NCI-H774 (cell line): ENCODE data around the gene DZIP1L.
A peak's percentile ranks its signal among the peaks of the same experiment; 100 is the strongest.

Source experiments
- DNase-seq: peaks from one replicate; lab custom pipeline; 2025; lab: John Stamatoyannopoulos, UW

DZIP1L gene

DNA sequence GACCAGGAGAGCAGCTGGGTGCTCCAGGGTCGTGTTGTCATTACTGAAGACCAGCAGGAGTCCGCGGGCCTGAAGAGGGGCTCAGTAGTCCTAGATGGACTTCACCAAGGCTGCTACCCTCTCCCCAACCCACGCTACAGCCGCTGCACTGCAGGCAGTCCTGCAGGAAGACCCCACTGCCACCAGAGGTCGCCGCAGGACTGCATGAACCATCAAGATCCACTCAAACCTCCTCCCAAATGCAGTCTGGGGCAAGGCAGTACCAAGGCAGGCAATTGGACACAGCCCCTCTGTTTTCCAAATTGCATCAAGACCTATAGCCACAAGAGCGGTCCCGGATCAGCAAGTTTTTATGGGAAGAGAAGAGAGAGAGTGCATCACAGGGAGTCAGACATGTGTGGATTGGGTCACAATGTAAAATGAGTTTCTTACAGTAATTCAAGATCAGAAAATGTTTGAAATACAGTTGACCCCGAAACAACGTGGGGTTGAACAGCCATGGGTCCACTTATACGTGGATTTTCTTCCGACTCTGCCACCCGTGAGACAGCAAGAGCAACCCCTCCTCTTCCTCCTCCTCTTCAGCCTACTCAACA lies 46.7 kb downstream of the DZIP1L start:
- DNase-seq = peak; percentile 32

DNA sequence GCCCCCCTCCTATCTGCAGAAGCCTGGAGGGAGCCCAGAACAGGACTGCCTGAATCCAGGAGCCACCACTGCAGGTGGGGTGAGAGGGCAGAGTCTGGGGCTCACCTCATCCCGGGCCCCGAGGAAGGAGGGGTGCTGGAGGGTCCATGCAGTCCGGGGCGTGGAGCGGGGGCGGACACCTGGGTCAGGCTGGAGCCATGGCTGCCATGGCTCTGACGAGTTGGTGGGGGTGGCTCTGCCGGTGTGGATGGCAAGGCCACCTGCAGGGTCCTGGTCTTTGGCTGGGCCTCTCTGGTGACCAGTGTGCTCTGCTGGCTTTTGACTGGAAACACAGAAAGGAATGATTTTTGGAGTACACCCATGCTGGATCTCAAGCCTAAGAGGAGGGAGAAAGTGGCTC lies 47.4 kb downstream of the DZIP1L start:
- no peak for DNase-seq

DNA sequence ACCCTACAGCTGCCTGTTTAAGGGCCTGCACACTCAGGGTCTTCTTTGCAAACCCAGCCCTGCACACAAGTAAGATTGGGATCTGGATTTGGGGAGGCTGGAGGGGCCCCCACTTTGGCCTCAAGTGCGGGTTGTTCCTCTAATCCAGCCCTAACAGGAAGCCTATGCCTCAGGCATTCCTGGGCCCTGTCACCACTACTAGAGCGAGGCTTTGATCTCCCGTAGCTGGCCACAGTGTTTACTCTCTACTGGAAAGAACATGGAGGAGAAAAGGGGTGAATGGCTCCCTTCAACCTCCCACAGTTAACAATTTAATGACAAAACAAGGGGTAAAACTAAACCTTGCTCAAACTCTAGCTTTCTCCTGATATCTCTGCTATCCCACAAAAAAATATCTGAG lies 48.4 kb downstream of the DZIP1L start:
- no peak for DNase-seq

DNA sequence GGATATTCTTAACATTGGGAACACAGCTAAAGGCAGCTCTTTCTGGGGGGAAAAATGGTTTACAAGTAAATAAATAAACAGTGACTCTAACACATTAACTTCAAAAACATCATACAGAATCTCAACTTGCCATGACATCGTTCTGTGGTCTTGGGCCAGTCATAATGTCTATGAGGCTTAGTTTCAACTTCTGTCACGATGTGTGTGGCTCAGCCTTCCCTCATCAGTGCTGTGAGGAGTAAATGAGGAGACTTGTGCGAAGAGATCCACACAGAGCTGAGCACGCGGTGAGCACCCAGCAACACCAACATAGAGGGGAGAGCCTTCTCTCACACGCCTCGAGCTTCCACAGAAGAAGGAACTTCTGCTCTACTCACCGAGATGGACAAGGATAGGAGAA lies 49.0 kb downstream of the DZIP1L start:
- no peak for DNase-seq

DNA sequence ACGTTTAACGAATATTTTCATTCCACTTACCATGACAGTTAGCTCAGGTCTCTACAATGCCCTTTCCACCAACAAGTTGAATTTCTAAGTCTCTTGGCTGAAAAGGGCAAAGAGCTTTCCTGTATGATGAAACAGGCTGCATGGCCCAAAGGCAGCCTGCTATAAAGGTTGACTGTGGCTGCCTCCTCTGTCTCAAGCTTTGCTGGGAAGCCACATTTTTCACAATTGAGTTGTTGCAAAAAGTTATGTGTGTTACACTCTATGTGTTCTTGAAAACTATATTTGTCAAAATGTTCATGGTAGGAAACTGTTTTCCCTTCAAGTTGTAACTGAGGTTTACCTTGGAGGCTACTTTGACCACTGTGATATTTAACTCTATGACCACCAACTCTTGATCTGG lies 49.5 kb downstream of the DZIP1L start:
- DNase-seq = no peak

DNA sequence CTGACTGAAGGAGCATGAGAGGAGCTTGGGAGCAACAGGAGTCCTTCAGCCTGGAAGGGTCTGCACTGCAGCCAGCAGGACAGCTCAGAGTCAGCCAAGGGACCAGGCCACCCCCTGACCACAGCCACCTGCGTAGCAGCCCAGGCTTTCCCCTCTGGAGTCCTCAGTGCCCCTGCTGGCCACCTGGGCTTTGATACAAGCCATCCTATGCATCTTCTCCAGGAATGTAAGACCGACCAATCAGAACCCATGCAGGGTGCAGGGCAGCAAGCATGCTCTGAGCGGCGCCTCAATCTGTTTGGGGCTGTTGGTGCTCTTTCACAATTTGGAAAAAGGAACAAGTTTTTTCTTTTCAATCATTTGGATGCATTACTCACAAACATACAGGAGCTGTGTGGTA lies 52.0 kb downstream of the DZIP1L start:
- DNase-seq = no peak

DNA sequence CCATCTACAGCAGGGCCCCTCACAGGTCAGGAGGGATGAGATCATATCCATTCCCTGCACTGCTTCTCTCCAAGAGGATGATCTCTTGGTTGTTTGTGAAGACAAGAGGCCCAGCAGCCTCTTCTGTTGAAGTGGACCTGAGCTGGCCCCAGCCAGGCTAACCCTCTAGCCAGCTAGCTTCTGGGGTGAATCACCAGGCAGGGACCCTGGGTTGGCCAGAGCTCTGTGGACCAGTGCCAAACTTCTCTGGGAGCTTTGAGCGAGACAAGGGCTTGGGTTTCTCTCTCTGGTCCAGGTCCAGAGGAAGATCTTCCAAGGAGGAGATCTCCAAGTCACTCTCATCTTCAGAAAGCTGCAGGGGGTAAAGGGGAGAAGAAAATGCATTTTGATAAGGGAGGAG lies 52.8 kb downstream of the DZIP1L start:
- no peak for DNase-seq

DNA sequence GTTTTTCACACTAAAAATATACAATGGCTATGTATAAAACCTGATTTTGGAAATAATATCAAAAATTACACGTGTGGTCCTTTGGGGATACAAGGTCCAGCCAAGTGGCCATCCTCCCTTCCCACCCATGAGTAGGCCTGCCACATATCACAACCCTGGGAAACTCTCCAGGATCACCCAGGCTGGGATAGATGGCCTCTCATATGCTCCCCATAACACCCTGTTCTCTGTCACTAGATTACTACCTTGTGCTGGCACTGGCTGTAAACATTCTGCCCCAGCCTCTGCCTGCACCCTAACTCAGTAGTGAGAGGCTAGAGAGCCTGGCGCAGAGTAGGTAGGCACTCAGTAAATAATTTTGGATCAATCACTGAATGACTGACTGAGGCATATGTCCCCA lies 53.4 kb downstream of the DZIP1L start:
- DNase-seq = no peak

DNA sequence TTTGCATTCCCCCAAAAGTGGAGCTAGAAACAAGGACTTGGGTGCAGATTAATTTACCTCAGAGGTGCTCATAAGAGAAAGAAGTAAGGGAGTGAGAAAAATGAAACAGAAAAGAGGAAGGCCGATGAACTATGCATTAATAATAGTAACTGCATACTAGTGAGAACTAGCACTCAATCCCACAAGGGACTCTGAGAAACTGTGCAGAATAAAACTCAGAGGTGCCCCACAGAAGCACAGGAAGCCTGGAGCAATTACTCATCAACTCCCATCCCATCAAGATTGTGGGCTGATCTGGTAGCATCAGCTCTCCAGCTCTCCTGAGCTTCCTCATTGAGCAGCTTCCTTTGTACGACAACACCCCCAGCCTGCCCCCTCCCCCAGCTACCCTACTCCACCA lies 54.6 kb downstream of the DZIP1L start:
- DNase-seq = no peak

DNA sequence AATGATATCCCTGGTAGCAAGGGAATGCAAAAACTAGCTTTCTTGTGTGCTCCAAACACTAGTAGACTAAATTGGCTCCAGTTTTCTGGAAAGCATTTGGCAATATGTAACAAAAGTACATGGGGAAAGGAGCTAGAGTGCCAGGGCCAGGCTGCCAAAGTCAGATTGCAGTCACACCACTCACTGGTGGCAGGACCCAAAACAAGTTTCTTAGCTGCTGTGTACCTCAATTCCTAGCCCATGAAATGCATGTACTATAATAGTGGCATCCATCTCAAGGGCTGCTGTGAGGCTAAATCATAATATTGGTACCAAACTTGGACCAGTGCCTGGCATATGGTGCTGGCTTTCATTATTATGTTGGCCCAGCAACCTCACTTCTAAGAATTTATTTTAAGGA lies 56.1 kb downstream of the DZIP1L start:
- no peak for DNase-seq

DNA sequence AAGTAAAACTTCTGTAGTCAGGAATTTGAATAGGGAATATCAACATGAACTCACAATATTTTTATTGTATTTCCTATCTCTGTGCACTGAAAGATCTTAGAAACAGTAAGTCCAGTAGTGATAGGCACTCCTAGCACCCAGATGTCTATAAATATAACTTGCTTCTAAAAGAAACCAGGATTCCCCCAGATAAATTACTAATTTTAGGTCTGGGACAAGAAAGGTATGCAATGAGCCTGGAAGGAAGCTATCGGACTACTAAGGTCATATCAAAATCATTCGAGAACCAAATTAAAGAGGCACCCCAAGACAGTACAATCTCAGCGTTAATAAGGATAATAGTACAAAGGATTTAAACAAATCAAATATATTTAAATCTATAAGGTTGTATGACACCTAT lies 58.0 kb downstream of the DZIP1L start:
- no peak for DNase-seq

DNA sequence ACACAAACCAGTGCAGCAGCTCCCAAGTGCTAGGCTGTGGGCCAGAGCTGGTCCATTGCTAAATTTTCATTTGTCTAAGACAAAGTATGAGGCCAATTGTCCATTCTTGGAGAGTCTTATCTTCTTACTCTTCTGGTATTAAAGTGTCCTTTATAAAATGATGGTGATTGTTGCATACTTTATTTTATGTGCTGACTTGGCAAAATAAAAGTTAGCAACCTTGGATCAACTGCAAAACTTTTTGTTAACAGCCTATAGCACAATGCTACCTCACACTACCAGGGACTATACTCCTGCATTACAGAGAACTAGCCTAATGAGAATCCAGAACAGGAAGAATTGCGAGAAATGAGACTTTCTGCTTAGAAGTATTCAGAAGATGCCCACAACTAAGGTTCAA lies 61.4 kb downstream of the DZIP1L start:
- no peak for DNase-seq

DNA sequence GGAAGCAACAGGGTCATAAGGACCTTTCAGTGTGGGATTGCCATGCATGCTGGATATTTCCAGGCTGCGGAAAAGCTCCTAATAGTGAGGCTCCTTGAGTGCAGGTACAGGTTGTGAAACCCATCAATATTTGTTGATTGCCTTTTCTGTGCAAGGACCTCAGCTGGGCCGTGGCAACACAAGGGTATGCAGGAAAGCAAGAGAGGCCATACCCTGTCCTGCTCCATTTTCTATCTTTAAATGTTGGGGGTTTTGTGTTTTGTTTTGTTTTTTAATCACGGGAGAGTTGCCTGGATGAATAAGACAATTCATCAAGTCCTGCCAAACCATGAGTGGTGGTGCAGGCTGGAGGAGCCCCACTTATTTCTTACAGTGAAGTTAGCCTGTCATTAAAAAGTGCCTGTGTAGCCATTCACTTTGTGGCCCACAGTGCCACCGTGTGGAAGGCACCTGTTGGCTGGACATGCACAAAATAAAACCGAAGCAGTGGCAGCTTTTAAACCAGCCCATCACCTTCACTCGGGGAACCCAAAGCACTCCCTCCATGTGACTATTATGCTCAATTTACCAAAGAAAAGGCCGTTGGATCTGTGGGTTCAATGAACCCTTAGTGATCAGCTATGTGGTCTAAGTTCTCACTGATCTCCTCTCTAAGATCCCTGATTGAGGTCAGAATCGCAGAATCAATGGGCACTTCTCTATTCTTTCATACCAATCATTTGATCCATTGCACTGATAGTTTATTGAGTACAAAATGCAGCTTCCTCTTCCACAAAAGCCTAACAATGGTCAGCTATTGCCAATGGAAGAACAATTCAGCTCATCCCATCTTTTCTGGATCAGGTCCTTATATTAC lies 63.2 kb downstream of the DZIP1L start:
- DNase-seq = peak; percentile 1

DNA sequence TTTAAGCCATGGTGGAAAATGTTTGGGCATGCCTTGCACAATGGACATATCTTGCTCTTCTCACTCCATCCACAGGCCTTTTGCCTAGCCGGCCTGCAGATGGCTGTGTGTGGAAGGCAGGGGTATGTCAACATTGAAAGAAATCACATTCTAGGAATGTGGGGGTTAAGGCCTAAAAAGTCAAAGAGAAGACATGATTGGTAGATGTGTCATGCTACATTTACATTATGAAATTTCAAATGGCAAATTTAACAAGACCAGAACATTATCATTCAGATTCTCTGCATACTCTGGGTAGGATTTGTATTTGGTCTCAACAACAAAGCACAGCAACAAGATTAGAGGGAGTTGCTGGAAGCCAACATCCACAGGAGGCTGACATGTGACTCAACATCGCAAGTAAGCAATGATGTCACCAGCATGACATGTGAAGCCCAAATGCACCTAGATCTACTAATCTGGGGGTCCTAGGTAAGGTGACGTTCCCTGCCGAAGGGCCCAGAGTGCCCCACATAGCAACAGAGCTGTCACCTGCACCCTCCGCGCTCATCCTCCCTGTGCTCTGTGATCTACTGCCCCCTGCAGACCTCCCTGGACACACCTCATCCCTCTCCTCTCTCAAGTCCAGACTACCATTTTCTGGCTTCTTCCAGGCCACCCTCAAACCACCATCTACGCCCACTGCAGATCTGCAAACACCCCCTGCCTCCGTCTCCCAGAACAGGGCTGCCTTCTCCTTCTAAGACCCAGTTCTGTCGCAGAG lies 66.1 kb downstream of the DZIP1L start:
- DNase-seq = no peak

DNA sequence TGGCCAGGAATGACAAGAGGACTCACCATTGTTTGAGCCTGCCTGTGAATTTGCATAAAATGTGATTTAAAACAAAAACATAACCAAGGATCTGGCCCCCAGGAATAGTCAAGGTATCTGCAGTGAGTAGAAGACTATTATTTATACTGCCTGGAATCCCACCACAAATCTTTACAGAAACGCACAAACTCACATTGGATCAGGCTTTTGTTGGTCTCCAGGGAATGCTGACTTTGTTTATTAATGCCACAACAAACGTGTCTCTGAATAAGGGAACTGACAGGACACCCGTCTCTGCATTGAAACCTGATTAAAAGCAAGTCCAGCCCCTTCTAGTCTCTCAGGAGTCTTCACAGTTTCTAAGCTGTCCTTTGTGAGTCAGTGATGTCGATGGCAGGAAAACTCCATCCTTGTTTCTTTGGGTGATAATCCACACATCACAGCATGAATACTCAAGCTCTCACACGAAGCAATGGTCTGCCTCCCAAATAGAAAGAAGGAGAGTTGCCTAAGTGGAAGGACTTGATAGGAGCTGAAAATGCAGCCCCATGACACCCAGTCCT lies 67.7 kb downstream of the DZIP1L start:
- no peak for DNase-seq

DNA sequence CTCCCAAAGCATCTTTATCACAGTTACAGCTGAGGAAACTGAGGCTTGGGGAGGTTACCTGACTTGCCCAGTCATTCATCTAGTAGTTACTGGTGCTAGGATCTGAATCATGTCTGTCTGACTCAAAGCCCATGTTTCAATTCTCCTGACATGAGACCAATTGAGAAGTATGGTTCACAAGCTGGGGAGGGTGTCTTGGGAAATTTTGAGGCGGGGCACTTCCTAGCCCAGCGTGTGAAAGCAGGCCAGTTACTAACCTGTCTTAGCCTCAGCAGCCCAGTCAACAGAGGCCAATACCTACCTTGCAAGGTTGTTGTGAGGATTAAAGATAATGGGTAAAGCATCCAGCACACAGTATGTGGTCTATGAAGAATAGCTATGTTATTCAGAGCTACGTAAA lies 68.5 kb downstream of the DZIP1L start:
- DNase-seq = no peak

DNA sequence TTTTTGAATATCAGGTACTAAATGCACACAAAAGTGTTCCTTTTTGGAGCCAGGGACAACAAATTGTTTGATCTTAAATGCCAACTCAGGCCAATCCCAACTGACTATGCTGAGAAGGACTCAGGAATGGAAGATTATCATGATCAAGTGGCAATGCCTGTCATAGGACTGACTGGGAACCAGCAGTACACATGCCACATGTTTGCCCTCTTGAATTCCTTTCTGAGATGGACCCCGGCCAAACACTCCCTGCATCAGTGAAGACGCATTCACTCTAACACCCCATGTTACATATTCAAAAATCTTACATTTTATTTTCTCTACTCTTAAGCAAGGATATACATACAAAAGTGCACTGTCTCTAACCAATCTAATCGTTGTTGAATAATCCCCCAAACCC lies 69.3 kb downstream of the DZIP1L start:
- DNase-seq = no peak

DNA sequence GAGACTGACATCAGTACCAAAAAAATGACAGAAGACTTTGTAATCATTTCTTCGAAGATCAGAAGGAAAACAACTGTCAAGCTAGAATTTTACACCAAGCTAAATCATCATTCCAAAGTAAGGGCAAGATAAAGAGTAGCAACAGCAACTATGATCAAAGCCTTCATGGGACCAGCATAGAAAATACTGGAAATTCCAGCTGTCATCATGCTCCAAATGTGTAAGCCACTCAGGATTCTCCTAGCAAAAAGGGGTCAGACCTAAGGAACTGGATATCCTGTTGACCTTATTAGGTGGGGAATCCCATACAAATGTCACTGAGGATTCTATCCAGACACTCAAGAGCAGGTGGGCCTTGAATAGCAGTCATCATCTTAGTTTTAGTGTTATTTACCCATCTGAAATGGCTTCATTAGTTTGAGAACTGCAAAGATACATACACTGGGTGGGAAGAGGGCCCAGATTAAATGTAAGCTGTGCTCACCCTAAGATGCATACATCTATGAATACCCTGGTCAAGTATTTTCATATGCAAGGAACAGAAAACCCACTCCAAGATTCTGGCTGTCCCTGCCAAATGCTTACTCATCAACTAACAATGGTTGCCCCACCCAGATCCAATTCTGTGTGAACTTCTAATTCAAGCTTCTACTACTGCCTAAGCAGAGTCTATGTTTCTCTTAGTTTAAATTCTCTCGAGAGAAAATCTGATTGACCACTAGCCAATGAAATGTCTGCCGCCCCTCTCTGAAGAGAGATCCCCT lies 72.0 kb downstream of the DZIP1L start:
- DNase-seq = no peak

DNA sequence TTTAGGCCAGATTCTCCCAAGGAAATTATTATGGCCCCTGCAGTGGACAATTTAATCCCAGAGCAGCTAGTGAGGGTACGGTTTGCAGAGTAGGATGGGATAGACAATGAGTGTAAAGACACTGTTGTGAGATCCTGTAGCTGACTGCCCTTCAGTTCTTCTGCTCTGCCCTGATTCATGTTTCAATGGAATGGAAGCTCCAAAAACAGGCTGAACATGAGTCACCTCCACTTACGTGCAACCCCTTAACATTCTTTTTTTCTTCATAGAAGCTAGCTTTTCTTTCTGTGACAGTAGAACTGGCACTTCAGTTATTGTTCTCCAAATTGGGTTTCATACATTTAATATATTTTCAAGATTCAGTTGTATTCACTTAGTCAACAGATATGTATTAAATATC lies 73.4 kb downstream of the DZIP1L start:
- no peak for DNase-seq

DNA sequence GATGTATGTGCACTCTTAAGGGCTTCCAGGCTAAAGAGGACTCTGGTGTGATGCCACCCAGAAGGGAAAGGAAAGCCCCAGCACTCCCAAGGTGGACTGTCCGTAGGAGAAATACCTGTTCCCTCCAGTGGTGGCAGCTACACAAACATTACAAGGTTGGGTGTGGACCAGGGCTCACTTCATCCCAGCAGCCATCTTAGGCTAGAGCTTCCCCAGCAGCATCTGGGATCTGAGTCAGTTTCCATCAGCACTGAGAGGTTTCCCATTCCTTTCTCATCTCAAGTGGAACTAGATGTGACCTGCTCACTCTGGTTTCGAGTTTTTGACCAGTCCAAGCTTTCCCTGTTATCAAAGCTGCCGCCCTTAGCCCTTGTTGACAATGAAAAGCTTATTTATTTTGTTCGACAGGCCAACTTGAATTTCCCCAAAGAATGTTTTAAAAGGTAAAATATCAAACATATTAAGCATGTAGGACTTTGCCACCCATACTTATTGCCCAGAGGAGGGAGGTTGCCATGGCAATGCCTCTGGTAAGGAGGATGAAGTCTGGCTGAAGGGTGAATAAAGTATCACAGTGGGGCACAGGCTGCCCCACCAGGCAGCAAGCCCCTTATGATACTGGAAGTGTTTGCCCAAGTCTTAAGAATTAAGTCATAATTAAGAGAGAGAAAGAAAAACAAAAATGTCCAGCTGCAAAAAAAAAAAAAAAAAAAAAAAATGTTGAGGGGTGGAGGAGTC lies 76.5 kb downstream of the DZIP1L start:
- DNase-seq = no peak

DNA sequence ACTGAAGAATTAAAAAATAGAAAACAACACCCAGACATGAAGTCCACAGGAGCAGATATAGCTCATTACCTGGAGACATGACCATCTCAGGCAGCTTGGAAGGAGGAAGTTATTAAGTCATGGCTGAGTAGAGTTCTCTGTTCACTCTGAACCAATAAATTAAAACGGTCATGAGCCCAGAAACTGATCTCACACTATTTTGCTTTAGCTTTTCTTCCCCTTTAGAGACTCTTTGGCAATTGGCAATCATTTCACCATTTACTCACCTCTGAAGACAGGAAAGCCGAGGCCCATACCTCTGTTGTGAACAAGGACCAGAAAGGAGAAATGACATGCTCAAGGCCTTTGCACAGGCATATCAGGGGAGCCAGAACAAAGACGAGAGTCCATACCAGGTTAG lies 78.8 kb downstream of the DZIP1L start:
- DNase-seq = no peak
